Cardiac muscle cell (in vitro differentiated cells and primary cell): Measurements from ENCODE around the gene PNPLA7. TPM values are rescaled to one million over a fixed set of nuclear protein-coding genes. Genes with fewer than 3 reads are reported as not detected.
A peak's percentile ranks its signal among the peaks of the same experiment; 100 is the strongest.
"Not testable (repeated sequence)": the region's sequence is repeated elsewhere in the genome, so short reads cannot be mapped to it uniquely, and the experiment has no call there.

Source experiments
- DNase-seq, 2 donors: peaks; one replicate each; pipeline versions ENCODE4 v3.0.0 to v3.0.0-alpha.2; 2010 to 2017; ENCODE audit warnings: low read depth in 1 of 2, low spot score in 1 of 2
- H3K27ac ChIP-seq: fragments of 200-600 bp; sonication (generic); 2 replicates; pipeline ENCODE4 v1.5.1; 2016
- H3K27me3 ChIP-seq: fragments of 200-600 bp; sonication (generic); 2 replicates; pipeline ENCODE4 v1.6.0; 2016; ENCODE audit warnings: control low read depth
- H3K36me3 ChIP-seq: fragments of 200-600 bp; sonication (generic); 2 replicates; pipeline ENCODE4 v1.5.1; 2016; ENCODE audit warnings: control low read depth
- H3K4me1 ChIP-seq: fragments of 200-600 bp; sonication (generic); 2 replicates; pipeline ENCODE4 v1.8.1; 2017; ENCODE audit warnings: low read depth, mild to moderate bottlenecking, mixed run types
- H3K4me3 ChIP-seq: fragments of 200-600 bp; sonication (generic); 2 replicates; pipeline ENCODE4 v1.5.1; 2016; ENCODE audit warnings: mild to moderate bottlenecking
- H3K9me3 ChIP-seq: fragments of 200-600 bp; sonication (generic); 2 replicates; pipeline ENCODE4 v1.5.1; 2017; ENCODE audit warnings: low read depth, mild to moderate bottlenecking, control low read depth
- CTCF ChIP-seq: IDR thresholded peaks from 2 replicates; pipeline ENCODE4 v1.5.1; 2012; ENCODE audit warnings: low read depth, mild to moderate bottlenecking, low read length
- polyA plus RNA-seq: library from polyadenylated mRNA; unstranded; fragments of >200 nt; fragmentation: Nextera tagmentation; extraction: Ambion mirVana; gene quantifications from 2 replicates; pipeline ENCODE4 v1.2.1, GENCODE V29; 2016
- total RNA-seq: library from RNA; depleted of rRNA; stranded (reverse); fragments of >200 nt; gene quantifications from 2 replicates; pipeline ENCODE4 v1.2.3, GENCODE V29; 2016

PNPLA7 gene
- total and polyA plus RNA-seq, 2 experiments from 2014 or later: 1.4 to 3.6 TPM

- DNase-seq: no peak
- H3K9me3 ChIP-seq: no peaks in the 10 kb centered on the region
- TF ChIP-seq CTCF: no peak
Measured at GRCh38 chr9:137543237-137543963, 6.8 kb downstream of the PNPLA7 start.

DNA sequence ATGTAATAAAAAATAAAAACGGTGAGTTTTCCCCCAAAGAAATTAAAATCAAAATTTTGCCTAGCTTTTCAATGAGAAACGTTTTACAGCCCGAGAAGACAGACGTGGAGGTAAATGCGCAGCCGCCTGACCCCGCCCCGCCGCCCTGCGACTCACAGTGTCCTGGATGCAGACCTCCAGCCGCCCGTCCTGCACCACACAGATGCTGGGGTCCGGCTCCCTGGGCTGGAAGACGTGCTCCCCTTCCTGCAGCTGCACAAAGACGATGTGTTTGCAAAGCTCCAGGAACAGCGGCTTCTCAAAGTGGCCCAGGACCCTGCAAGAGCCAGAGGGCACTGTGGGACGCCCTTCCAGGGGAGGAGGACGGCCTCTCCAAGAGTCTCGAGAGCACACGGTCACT, 7.7 kb downstream of the PNPLA7 start:
- H3K4me1 ChIP-seq: no peaks in the 10 kb centered on the region
- no peak overlapping the region for H3K27ac ChIP-seq
- H3K4me3 ChIP-seq: no peak overlapping the region
- DNase-seq: no peak
- no peaks in the 10 kb centered on the region for H3K27me3 ChIP-seq
- TF ChIP-seq CTCF: no peak
- H3K9me3 ChIP-seq: no peaks in the 10 kb centered on the region
- H3K36me3 ChIP-seq: no peaks in the 10 kb centered on the region

More at GRCh38 chr9:137543237-137543963, 6.8 kb downstream of the PNPLA7 start:
- Histone ChIP-seq H3K36me3 (no peaks in the 10 kb centered on the region), H3K27me3 (no peaks in the 10 kb centered on the region), H3K4me1 (no peaks in the 10 kb centered on the region), H3K27ac (no peak overlapping the region), H3K4me3 (no peak overlapping the region)

DNA sequence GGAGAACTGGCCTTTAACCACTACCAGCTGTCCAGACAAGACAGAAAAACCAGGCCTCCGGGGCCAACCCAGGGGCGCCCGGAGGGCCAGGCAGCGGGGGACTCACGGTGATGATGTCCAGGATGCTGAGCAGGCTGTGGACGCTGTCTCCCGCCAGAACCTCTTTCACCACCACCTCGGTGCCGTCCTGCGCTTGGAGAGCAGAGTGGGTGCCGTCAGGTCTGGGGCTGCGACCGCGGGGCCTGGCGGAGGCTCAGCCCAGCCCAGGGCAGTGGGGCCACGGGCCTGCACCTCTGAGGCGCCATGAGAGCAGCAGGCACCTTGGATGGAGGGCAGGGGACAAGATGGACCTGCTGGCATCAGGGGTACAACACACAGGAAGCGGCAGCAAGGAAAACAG, 9.7 kb downstream of the PNPLA7 start:
- no peaks in the 10 kb centered on the region for H3K27me3 ChIP-seq
- no peaks in the 10 kb centered on the region for H3K36me3 ChIP-seq
- no peak overlapping the region for H3K27ac ChIP-seq
- DNase-seq: no peak
- TF ChIP-seq CTCF: no peak
- no peaks in the 10 kb centered on the region for H3K4me1 ChIP-seq
- H3K4me3 ChIP-seq: no peak overlapping the region
- H3K9me3 ChIP-seq: no peaks in the 10 kb centered on the region

- no peak for DNase-seq
- H3K9me3 ChIP-seq: no peaks in the 10 kb centered on the region
- H3K4me3 ChIP-seq: no peak overlapping the region
- no peaks in the 10 kb centered on the region for H3K36me3 ChIP-seq
- H3K4me1 ChIP-seq: peaks cover 3% of the 10 kb centered on the region
- no peaks in the 10 kb centered on the region for H3K27me3 ChIP-seq
- no peak overlapping the region for H3K27ac ChIP-seq
- TF ChIP-seq CTCF: no peak
Measured at GRCh38 chr9:137538058-137538457, 12.1 kb downstream of the PNPLA7 start.

DNA sequence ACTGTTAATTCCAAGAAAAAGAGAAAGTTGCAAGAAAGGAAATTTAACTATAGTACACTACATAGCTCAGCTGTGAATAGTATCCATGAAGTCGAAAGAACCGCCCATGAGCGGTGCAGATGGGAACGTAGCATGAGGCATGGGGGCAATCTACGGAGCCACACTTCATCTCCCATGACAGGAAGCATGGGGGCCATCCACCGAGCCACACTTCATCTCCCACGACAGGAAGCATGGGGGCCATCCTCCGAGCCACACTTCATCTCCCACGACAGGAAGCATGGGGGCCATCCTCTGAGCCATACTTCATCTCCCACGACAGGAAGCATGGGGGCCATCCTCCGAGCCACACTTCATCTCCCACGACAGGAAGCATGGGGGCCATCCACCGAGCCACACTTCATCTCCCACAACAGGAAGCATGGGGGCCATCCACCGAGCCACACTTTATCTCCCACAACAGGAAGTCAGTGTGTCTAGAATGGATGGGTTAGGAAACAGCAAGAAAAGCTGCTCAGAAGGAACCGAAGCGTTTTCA, 13.5 kb downstream of the PNPLA7 start:
- H3K4me1 ChIP-seq, DNase-seq, H3K4me3 ChIP-seq, H3K9me3 ChIP-seq, H3K27ac ChIP-seq, H3K27me3 ChIP-seq, H3K36me3 ChIP-seq: not testable (repeated sequence)

DNA sequence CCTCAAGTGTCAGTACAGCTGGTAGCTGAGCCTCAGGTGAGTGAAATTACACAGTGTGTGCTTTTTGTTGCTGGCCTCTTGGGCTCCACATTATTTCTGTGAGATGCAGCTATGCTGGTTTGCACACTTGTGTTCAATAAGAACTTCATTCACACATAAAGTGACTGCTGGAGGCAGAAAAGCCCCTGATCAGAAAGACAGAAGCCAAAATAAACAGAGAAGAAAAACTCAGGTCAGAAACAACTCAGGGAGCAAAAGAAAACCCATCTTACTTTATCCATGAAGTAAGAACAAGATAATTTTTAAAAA, 15.1 kb downstream of the PNPLA7 start:
- no peaks in the 10 kb centered on the region for H3K36me3 ChIP-seq
- peak overlapping the region; percentile 61 for H3K27ac ChIP-seq
- DNase-seq: no peak
- H3K9me3 ChIP-seq: no peaks in the 10 kb centered on the region
- no peaks in the 10 kb centered on the region for H3K27me3 ChIP-seq
- H3K4me1 ChIP-seq: peaks cover 3% of the 10 kb centered on the region
- no peak for TF ChIP-seq CTCF
- H3K4me3 ChIP-seq: no peak overlapping the region
